Transverse colon (tissue), 4 donors: ENCODE data around the gene BTG2.

Source experiments
- CTCF ChIP-seq, 5 experiments: fragments of 200-600 bp in 3 of 5; fragments of 450-650 bp in 2 of 5; sonication (generic) in 3 of 5; IDR thresholded peaks; 1 replicate in 2 of 5; 2 replicates in 3 of 5; pipeline ENCODE4 v1.5.1; 2016 to 2017; ENCODE audit warnings: antibody characterized with exemption in 5 of 5, inconsistent platforms in 3 of 5, mild to moderate bottlenecking in 2 of 5, moderate library complexity in 1 of 5
- EP300 ChIP-seq: sonication (generic); formaldehyde crosslinking; IDR thresholded peaks from one replicate; pipeline ENCODE4 v1.6.1; 2017; ENCODE audit warnings: antibody characterized with exemption, low read depth
- POLR2A ChIP-seq: fragments of 450-650 bp; IDR thresholded peaks from one replicate; pipeline ENCODE4 v1.6.1; 2016; ENCODE audit warnings: antibody characterized with exemption, mild to moderate bottlenecking, moderate library complexity
- POLR2AphosphoS5 ChIP-seq, 3 donors: sonication (generic); formaldehyde crosslinking; IDR thresholded peaks; one replicate each; pipeline ENCODE4 v1.6.1; 2016; ENCODE audit warnings: antibody characterized with exemption in 3 of 3

- TF ChIP-seq CTCF (IDR thresholded peaks at IDR 0.05), result no peak
- TF ChIP-seq POLR2A, result no peak
- no peak for TF ChIP-seq EP300
- TF ChIP-seq POLR2AphosphoS5 (IDR thresholded peaks at IDR 0.05), result no peak
Observed at GRCh38 chr1:203349166-203349565, 43.8 kb downstream of the BTG2 start.
